ENCODE data around the gene KLHDC7A.

GRCh38 chr1:18444563-18444962 is 36.2 kb upstream of the KLHDC7A start:
- no peak for TF ChIP-seq CTCF (IDR thresholded peaks at IDR 0.05; ENCODE audit: insufficient read depth, low read length, poor library complexity, severe bottlenecking)
- TF ChIP-seq EZH2phosphoT487 (conservative IDR thresholded peaks at IDR 0.05; ENCODE audit: low read length): no peak
